Measurements from ENCODE around the gene SMIM29. TPM values are rescaled to one million over a fixed set of nuclear protein-coding genes. Genes with fewer than 3 reads are reported as not detected.

SMIM29 gene
- total and polyA plus RNA-seq, 10 of the 15 experiments (the other 5 are each of a cell fraction or from before 2014, with no cell fraction given) = 7.1 to 30.0 (median 16.2) TPM

DNA sequence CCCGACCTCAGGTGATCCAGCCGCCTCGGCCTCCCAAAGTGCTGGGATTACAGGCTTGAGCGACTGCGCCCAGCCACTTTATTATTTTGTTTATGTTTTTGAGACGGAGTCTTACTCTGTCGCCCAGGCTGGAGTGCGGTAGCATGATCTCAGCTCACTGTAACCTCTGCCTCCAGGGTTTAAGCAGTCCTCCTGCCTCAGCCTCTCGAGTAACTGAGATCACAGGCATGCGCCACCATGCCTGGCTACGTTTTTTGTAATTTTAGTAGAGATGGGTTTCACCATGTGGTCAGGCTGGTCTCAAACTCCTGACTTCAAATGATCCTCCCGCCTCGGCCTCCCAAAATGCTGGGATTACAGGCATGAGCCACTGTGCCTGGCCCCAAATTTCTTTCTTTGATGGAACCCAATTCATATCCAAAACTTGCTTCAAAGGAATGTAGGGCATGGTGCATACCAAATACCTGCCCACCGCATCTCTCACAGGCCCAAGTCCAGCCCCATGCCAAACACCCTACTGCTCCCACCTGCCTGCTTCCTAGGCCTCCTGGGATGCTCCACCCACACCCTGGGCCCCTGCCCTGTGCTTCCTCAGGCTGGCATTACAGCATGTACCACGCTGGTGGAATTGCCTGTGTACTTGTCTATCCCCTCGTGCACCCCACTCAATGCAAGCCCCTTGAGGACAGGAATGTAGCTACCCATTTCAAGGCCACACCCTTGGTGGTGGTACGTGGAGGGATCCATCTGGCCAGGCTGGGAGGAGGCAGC is 17.1 kb downstream of the SMIM29 start (continued):
- no peak for TF ChIP-seq ASH2L (IDR thresholded peaks at IDR 0.05; ENCODE audit: borderline replicate concordance, low read depth)
- TF ChIP-seq CREB1 (IDR thresholded peaks at IDR 0.05; ENCODE audit: low read depth) = no peak
- TF ChIP-seq ATF7 (IDR thresholded peaks at IDR 0.05; ENCODE audit: low read depth) = no peak
- TF ChIP-seq EP300 (IDR thresholded peaks at IDR 0.05; ENCODE audit: borderline replicate concordance in 1 of 2, control insufficient read depth in 1 of 2, low read depth in 2 of 2, low read length in 2 of 2) = no peak
- no peak for TF ChIP-seq WRNIP1 (IDR thresholded peaks at IDR 0.05; ENCODE audit: borderline replicate concordance, low read depth, low read length)
- no peak for TF ChIP-seq SUZ12 (IDR thresholded peaks at IDR 0.05; ENCODE audit: unreplicated experiment)
- TF ChIP-seq PAX5 (IDR thresholded peaks at IDR 0.05; ENCODE audit: borderline replicate concordance, low read depth, low read length) = no peak
- no peak for TF ChIP-seq MTA3 (IDR thresholded peaks at IDR 0.05; ENCODE audit: borderline replicate concordance, low read length)
- TF ChIP-seq, protein P1, sequence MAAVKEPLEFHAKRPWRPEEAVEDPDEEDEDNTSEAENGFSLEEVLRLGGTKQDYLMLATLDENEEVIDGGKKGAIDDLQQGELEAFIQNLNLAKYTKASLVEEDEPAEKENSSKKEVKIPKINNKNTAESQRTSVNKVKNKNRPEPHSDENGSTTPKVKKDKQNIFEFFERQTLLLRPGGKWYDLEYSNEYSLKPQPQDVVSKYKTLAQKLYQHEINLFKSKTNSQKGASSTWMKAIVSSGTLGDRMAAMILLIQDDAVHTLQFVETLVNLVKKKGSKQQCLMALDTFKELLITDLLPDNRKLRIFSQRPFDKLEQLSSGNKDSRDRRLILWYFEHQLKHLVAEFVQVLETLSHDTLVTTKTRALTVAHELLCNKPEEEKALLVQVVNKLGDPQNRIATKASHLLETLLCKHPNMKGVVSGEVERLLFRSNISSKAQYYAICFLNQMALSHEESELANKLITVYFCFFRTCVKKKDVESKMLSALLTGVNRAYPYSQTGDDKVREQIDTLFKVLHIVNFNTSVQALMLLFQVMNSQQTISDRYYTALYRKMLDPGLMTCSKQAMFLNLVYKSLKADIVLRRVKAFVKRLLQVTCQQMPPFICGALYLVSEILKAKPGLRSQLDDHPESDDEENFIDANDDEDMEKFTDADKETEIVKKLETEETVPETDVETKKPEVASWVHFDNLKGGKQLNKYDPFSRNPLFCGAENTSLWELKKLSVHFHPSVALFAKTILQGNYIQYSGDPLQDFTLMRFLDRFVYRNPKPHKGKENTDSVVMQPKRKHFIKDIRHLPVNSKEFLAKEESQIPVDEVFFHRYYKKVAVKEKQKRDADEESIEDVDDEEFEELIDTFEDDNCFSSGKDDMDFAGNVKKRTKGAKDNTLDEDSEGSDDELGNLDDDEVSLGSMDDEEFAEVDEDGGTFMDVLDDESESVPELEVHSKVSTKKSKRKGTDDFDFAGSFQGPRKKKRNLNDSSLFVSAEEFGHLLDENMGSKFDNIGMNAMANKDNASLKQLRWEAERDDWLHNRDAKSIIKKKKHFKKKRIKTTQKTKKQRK (IDR thresholded peaks at IDR 0.05; ENCODE audit: low read depth, low read length) = no peak
